ENCODE measurements around the gene METTL22.

The METTL22 gene

GRCh38 chr16:8686879-8687278 is 65.4 kb downstream of the METTL22 start:
- no peak for DNase-seq

GRCh38 chr16:8689686-8690085 is 68.2 kb downstream of the METTL22 start:
- no peak for DNase-seq

DNA sequence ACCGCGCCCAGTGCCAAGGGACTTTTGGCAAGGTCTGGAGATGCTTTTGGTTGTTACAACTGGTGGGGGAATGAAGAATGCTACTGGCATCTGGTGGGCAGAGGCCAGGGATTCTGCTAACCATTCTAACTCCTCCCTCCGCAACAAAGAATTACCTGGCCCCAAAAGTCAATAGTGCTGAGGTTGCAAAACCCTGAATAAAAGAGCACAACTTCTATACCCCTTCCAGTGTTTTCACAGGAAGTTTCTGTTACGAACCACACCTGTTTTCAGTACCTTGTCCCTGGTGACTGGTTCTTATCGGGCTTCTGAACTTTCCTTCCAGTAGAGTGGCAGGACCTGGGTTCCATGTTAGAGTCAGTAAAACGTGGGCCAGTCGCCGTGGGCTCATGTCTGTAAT is 70.2 kb downstream of the METTL22 start:
- no peak for DNase-seq

- no peak for DNase-seq
Measured at GRCh38 chr16:8694795-8695728, 73.6 kb downstream of the METTL22 start.

GRCh38 chr16:8696880-8697279 is 75.4 kb downstream of the METTL22 start:
- DNase-seq: no peak

- DNase-seq: no peak
Measured at GRCh38 chr16:8697965-8698364, 76.5 kb downstream of the METTL22 start.
